IMR-90 (cell line): ENCODE data around the gene VPS37C. TPM values are rescaled to one million over a fixed set of nuclear protein-coding genes. Genes with fewer than 3 reads are reported as not detected.

Source experiments
- ATAC-seq: fragments of 200-7000 bp; cut with Tn5 transposase; 2 replicates; pipeline ENCODE4 v1.9.1; 2020; ENCODE audit warnings: low read depth, mild to moderate bottlenecking, moderate library complexity
- BruUV-seq: library from RNA; stranded (reverse); fragments of 400-500 nt; replicated peaks from 2 replicates; lab custom pipeline; 2021; lab: Mats Ljungman, UMichigan
- CTCF ChIA-PET: fragments of 300-600 bp; formaldehyde crosslinking; extraction: SDS; loops from one replicate; lab custom pipeline; 2021; ENCODE audit warnings: antibody characterized with exemption; lab: Yijun Ruan, JAX
- POLR2A ChIA-PET: fragments of 300-600 bp; sonication (Branson Sonifier 250); formaldehyde crosslinking; loops from one replicate; lab custom pipeline; 2022; ENCODE audit warnings: antibody characterized with exemption; ENCODE audit not compliant: unreplicated experiment; lab: Charles Lee
- DNase-seq: peaks from one replicate; pipeline ENCODE4 v3.0.0; 2013
- H2AFZ ChIP-seq: replicated peaks from 2 replicates; pipeline ENCODE3; 2013; ENCODE audit warnings: low read length, mild to moderate bottlenecking; ENCODE audit not compliant: poor library complexity
- H2AK5ac ChIP-seq: 2 replicates; pipeline ENCODE4 v1.6.1; 2013; ENCODE audit warnings: low read depth, low read length, inconsistent platforms
- H2AK9ac ChIP-seq: replicated peaks from 2 replicates; pipeline ENCODE3; 2013; ENCODE audit warnings: mild to moderate bottlenecking, low read depth, low read length, moderate library complexity; ENCODE audit not compliant: poor library complexity
- H2BK120ac ChIP-seq: 2 replicates; pipeline ENCODE4 v1.6.1; 2013; ENCODE audit warnings: low read depth, low read length, inconsistent platforms
- H2BK15ac ChIP-seq: 3 replicates; pipeline ENCODE4 v1.6.1; 2013; ENCODE audit warnings: low read depth, low read length, inconsistent platforms
- H2BK20ac ChIP-seq: 2 replicates; pipeline ENCODE4 v1.6.1; 2013; ENCODE audit warnings: low read depth, mild to moderate bottlenecking, inconsistent platforms, low read length, moderate library complexity
- H2BK5ac ChIP-seq: 2 replicates; pipeline ENCODE4 v1.6.1; 2013; ENCODE audit warnings: mild to moderate bottlenecking, low read depth, low read length, inconsistent platforms; ENCODE audit not compliant: poor library complexity, severe bottlenecking
- H3K14ac ChIP-seq: replicated peaks from 2 replicates; pipeline ENCODE4 v1.6.1; 2013; ENCODE audit warnings: low read depth, low read length, inconsistent platforms
- H3K18ac ChIP-seq: 2 replicates; pipeline ENCODE4 v1.6.1; 2013; ENCODE audit warnings: low read depth, low read length, control low read depth
- H3K23ac ChIP-seq: 2 replicates; pipeline ENCODE4 v1.6.1; 2013; ENCODE audit warnings: low read depth, low read length, inconsistent platforms
- H3K27ac ChIP-seq: 2 replicates; pipeline ENCODE4 v1.5.1; 2013; ENCODE audit warnings: mild to moderate bottlenecking, control low read depth, low read length; ENCODE audit not compliant: insufficient read depth
- H3K27me3 ChIP-seq: 2 replicates; pipeline ENCODE4 v1.6.1; 2013; ENCODE audit warnings: low read length; ENCODE audit not compliant: control insufficient read depth, insufficient read depth
- H3K36me3 ChIP-seq: 2 replicates; pipeline ENCODE4 v1.6.1; 2013; ENCODE audit warnings: low read length, mixed read lengths; ENCODE audit not compliant: control insufficient read depth, insufficient read depth
- H3K4ac ChIP-seq: 2 replicates; pipeline ENCODE4 v1.6.1; 2013; ENCODE audit warnings: low read depth, low read length, inconsistent platforms
- H3K4me1 ChIP-seq: 2 replicates; pipeline ENCODE4 v1.6.1; 2013; ENCODE audit warnings: low read length, mixed read lengths; ENCODE audit not compliant: control insufficient read depth, insufficient read depth
- H3K4me2 ChIP-seq: 2 replicates; pipeline ENCODE4 v1.6.1; 2013; ENCODE audit warnings: low read depth, mild to moderate bottlenecking, control low read depth, low read length, moderate library complexity
- H3K4me3 ChIP-seq: 2 replicates; pipeline ENCODE4 v1.5.1; 2013; ENCODE audit warnings: low read depth, mild to moderate bottlenecking, control low read depth, low read length, moderate library complexity; ENCODE audit not compliant: insufficient read depth
- H3K56ac ChIP-seq: 2 replicates; pipeline ENCODE4 v1.6.1; 2013; ENCODE audit warnings: low read length, inconsistent platforms; ENCODE audit not compliant: insufficient read depth; ENCODE audit errors: extremely low read depth
- H3K79me1 ChIP-seq, 2 experiments: 2 replicates each; pipeline ENCODE4 v1.6.1; 2013; ENCODE audit warnings: low read length in 2 of 2, inconsistent platforms in 1 of 2, low read depth in 1 of 2
- H3K9ac ChIP-seq: 2 replicates; pipeline ENCODE4 v1.6.1; 2013; ENCODE audit warnings: low read depth, low read length, control low read depth
- H3K9me1 ChIP-seq: 2 replicates; pipeline ENCODE4 v1.6.1; 2013; ENCODE audit warnings: low read length, inconsistent platforms; ENCODE audit not compliant: insufficient read depth
- H3K9me3 ChIP-seq: 2 replicates; pipeline ENCODE4 v1.6.1; 2013; ENCODE audit warnings: low read length; ENCODE audit not compliant: control insufficient read depth, insufficient read depth
- H4K20me1 ChIP-seq: 2 replicates; pipeline ENCODE4 v1.6.1; 2013; ENCODE audit warnings: low read length, inconsistent platforms; ENCODE audit not compliant: insufficient read depth
- H4K5ac ChIP-seq: 2 replicates; pipeline ENCODE4 v1.6.1; 2013; ENCODE audit warnings: mild to moderate bottlenecking, low read depth, low read length, control low read depth
- H4K8ac ChIP-seq, 2 experiments: 2 replicates each; pipeline ENCODE4 v1.6.1; 2013; ENCODE audit warnings: low read depth in 2 of 2, low read length in 2 of 2, control low read depth in 1 of 2, inconsistent platforms in 1 of 2
- H4K91ac ChIP-seq: 2 replicates; pipeline ENCODE4 v1.6.1; 2013; ENCODE audit warnings: low read depth, low read length, inconsistent platforms; ENCODE audit not compliant: insufficient read depth
- BHLHE40 ChIP-seq: fragments of 150-350 bp; IDR thresholded peaks from 2 replicates; pipeline ENCODE4 v1.6.1; 2016; ENCODE audit warnings: mild to moderate bottlenecking, low read depth, low read length
- CEBPB ChIP-seq: IDR thresholded peaks from 2 replicates; pipeline ENCODE4 v1.6.1; 2012; ENCODE audit warnings: low read depth, low read length, improper control_type of control experiment
- CHD1 ChIP-seq: IDR thresholded peaks from 2 replicates; pipeline ENCODE4 v1.6.1; 2012; ENCODE audit warnings: low read depth, low read length, improper control_type of control experiment
- CTCF ChIP-seq: conservative IDR thresholded peaks from 2 replicates; pipeline ENCODE4 v1.5.1; 2012; ENCODE audit warnings: mild to moderate bottlenecking, low read depth, low read length, improper control_type of control experiment
- ELK1 ChIP-seq: fragments of 150-350 bp; IDR thresholded peaks from 2 replicates; pipeline ENCODE4 v1.6.1; 2016; ENCODE audit warnings: low read depth, mild to moderate bottlenecking, low read length, moderate library complexity, borderline replicate concordance
- MAFK ChIP-seq: IDR thresholded peaks from 2 replicates; pipeline ENCODE4 v1.6.1; 2012; ENCODE audit warnings: low read depth, low read length, improper control_type of control experiment
- MAZ ChIP-seq: IDR thresholded peaks from 2 replicates; pipeline ENCODE4 v1.6.1; 2012; ENCODE audit warnings: low read depth, mild to moderate bottlenecking, low read length, improper control_type of control experiment, moderate library complexity, borderline replicate concordance
- MXI1 ChIP-seq: IDR thresholded peaks from 2 replicates; pipeline ENCODE4 v1.6.1; 2012; ENCODE audit warnings: low read depth, mild to moderate bottlenecking, low read length, moderate library complexity, borderline replicate concordance
- NFE2L2 ChIP-seq: fragments of 150-350 bp; IDR thresholded peaks from 2 replicates; pipeline ENCODE4 v1.6.1; 2016; ENCODE audit warnings: low read depth, mild to moderate bottlenecking, low read length
- POLR2A ChIP-seq: IDR thresholded peaks from 2 replicates; pipeline ENCODE4 v1.6.1; 2012; ENCODE audit warnings: mild to moderate bottlenecking, low read depth, low read length
- RAD21 ChIP-seq: IDR thresholded peaks from 2 replicates; pipeline ENCODE4 v1.6.1; 2012; ENCODE audit warnings: low read length, improper control_type of control experiment
- RCOR1 ChIP-seq: IDR thresholded peaks from 2 replicates; pipeline ENCODE4 v1.6.1; 2012; ENCODE audit warnings: mild to moderate bottlenecking, low read length, improper control_type of control experiment; ENCODE audit not compliant: insufficient replicate concordance
- RFX5 ChIP-seq: IDR thresholded peaks from 2 replicates; pipeline ENCODE4 v1.8.0; 2012; ENCODE audit warnings: low read depth, mild to moderate bottlenecking, low read length, moderate library complexity
- SMC3 ChIP-seq: fragments of 150-350 bp; IDR thresholded peaks from 2 replicates; pipeline ENCODE4 v1.6.1; 2016; ENCODE audit warnings: low read depth, mild to moderate bottlenecking, antibody characterized with exemption, low read length, moderate library complexity
- WGBS, 2 experiments: methylation state at CpG; one replicate each; pipeline versions ENCODE4 v1.1.5 to v1.1.7; 2013; ENCODE audit warnings: missing lambda C conversion rate in 2 of 2; ENCODE audit not compliant: insufficient read length in 1 of 2; ENCODE audit errors: extremely low coverage in 2 of 2; 5-methylcytosine and 5-hydroxymethylcytosine counted together
- dilution Hi-C: fragments of 300-500 bp; cut with HindIII; formaldehyde crosslinking; loops from one replicate; pipeline ENCODE4 v1.14.3; 2018; ENCODE audit warnings: low sequenced_read_pairs; ENCODE audit not compliant: unreplicated experiment
- in situ Hi-C: fragments of 300-500 bp; cut with MboI; formaldehyde crosslinking; loops from 3 replicates; pipeline ENCODE4 v1.14.3; 2019; ENCODE audit warnings: low sequenced_read_pairs, inconsistent platforms, mixed read lengths
- intact Hi-C: fragments of 100-400 bp; cut with micrococcal nuclease; formaldehyde crosslinking; loops from 2 replicates; pipeline ENCODE4 v1.10.0; 2022
- polyA plus RNA-seq, 3 experiments: library from polyadenylated mRNA; depleted of rRNA; stranded (reverse); fragments of >200 nt; gene quantifications; 2 replicates each; pipeline ENCODE4 v1.2.3, GENCODE V29; 2012; ENCODE audit warnings: low replicate concordance in 1 of 3
- total RNA-seq: library from RNA; depleted of rRNA; stranded (reverse); fragments of >200 nt; gene quantifications from 2 replicates; pipeline ENCODE4 v1.2.3, GENCODE V29; 2012

Gene VPS37C
- total and polyA plus RNA-seq, 2 of the 4 experiments (the other 2 are of a cell fraction) = 3.2 to 13.2 TPM

DNA sequence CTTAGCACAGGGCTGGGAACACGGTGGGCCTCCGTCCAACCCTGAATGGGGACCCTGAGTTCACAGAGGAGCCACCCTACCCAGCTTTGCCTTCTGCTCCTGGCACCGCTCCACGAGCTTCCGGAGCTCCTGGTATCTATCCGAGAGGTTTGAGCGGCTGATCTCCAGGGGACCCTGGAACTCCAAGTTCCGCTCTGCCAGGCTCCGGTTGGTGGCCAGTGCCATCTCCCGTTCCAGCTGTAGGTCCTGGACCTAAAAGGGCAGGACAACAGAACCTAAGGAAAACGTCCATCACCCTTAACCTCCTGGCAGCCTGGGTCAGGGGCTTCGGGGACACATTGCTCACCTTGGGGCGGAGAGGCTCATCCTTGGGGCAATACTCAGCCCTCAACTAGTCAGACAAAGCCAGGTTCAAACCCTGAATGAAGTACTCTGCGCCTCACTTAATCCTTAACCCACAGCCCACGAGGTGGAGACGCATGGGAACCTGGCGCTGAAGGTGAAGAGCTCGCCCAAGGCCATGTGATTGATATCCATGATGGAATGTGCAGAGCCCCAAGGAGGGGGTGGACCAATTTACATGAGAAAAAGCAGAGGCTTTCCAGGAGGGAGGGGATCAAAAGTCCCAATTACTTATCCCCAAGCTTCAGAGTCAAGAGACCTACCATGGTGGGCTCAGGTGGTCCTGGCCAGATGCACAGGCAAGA lies 27.1 kb downstream of the VPS37C start:
- H3K36me3 ChIP-seq = peaks cover 21% of the 10 kb centered on the region
- no peak overlapping the region for H3K27ac ChIP-seq
- H2BK120ac ChIP-seq = no peak overlapping the region
- H4K91ac ChIP-seq = no peak overlapping the region
- no peak overlapping the region for H2BK5ac ChIP-seq
- no peak for ATAC-seq
- H2AK5ac ChIP-seq = no peak overlapping the region
- TF ChIP-seq ELK1 (no peak), CTCF (no peak), POLR2A (no peak), RFX5 (no peak), RAD21 (no peak), MAFK (no peak), MXI1 (no peak), MAZ (no peak), NFE2L2 (no peak), RCOR1 (no peak), CHD1 (no peak), BHLHE40 (no peak), CEBPB (no peak), SMC3 (no peak)
- H3K4me3 ChIP-seq = no peak overlapping the region
- H3K23ac ChIP-seq = no peak overlapping the region
- H2AK9ac ChIP-seq = no peak overlapping the region
- no peak overlapping the region for H4K8ac ChIP-seq
- intact Hi-C loops (no loop called here), in situ Hi-C loops (no loop called here), dilution Hi-C loops (no loop called here)
- H3K79me1 ChIP-seq = peaks cover 7 to 44% of the 10 kb centered on the region in 2 experiments; a peak in 2 of 4 replicates
- no peak overlapping the region for H3K4ac ChIP-seq
- H3K4me1 ChIP-seq = peaks cover 10% of the 10 kb centered on the region
- H3K4me2 ChIP-seq = no peak overlapping the region
- no peak overlapping the region for H3K56ac ChIP-seq
- H2AFZ ChIP-seq = no peak overlapping the region
- H3K14ac ChIP-seq = no peak overlapping the region
- peaks cover 7% of the 10 kb centered on the region; the same call in 1 of the 2 replicates for H3K9me1 ChIP-seq
- H3K9ac ChIP-seq = no peak overlapping the region
- no peak overlapping the region for H3K18ac ChIP-seq
- no peaks in the 10 kb centered on the region for H3K9me3 ChIP-seq
- ChIA-PET CTCF (interaction anchor here (0.7 kb wide), 1 partner anchor 215 kb away, joined by 3 read pairs; no protein-coding TSS in a partner anchor), POLR2A (no interaction called here)
- H3K27me3 ChIP-seq = no peaks in the 10 kb centered on the region
- 100% methylated on average over 1 of the region's 18 CpGs; no CpG with 5 or more reads in 1 of the 2 experiments for WGBS, 2 experiments
- peaks cover 58% of the 10 kb centered on the region for H4K20me1 ChIP-seq
- DNase-seq = no peak
- H2BK20ac ChIP-seq = no peak overlapping the region
- no TSS peak for BruUV-seq
- no peak overlapping the region for H2BK15ac ChIP-seq
- H4K5ac ChIP-seq = no peak overlapping the region
